Body of pancreas (tissue), 4 donors: ENCODE results near the gene IGF2BP2.

Experiments
- CTCF ChIP-seq, 7 experiments: fragments of 450-650 bp in 4 of 7; fragments of 200-600 bp in 3 of 7; sonication (generic) in 3 of 7; IDR thresholded peaks; one replicate each; pipeline ENCODE4 v1.5.1; 2016 to 2019; ENCODE audit warnings: antibody characterized with exemption in 7 of 7
- POLR2A ChIP-seq, 3 donors: fragments of 450-650 bp; IDR thresholded peaks; one replicate each; pipeline ENCODE4 v1.6.1; 2016; ENCODE audit warnings: antibody characterized with exemption in 3 of 3, mild to moderate bottlenecking in 2 of 3

GRCh38 chr3:185701611-185702261 lies 123.1 kb downstream of the IGF2BP2 start:
- TF ChIP-seq CTCF (IDR thresholded peaks at IDR 0.05) (no peak), POLR2A (IDR thresholded peaks at IDR 0.05) (no peak)
